ENCODE data around the gene TMEM181.
"Not testable (repeated sequence)": the region's sequence is repeated elsewhere in the genome, so short reads cannot be mapped to it uniquely, and the experiment has no call there.

TMEM181 gene, protein sequence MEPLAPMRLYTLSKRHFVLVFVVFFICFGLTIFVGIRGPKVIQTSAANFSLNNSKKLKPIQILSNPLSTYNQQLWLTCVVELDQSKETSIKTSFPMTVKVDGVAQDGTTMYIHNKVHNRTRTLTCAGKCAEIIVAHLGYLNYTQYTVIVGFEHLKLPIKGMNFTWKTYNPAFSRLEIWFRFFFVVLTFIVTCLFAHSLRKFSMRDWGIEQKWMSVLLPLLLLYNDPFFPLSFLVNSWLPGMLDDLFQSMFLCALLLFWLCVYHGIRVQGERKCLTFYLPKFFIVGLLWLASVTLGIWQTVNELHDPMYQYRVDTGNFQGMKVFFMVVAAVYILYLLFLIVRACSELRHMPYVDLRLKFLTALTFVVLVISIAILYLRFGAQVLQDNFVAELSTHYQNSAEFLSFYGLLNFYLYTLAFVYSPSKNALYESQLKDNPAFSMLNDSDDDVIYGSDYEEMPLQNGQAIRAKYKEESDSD

DNA sequence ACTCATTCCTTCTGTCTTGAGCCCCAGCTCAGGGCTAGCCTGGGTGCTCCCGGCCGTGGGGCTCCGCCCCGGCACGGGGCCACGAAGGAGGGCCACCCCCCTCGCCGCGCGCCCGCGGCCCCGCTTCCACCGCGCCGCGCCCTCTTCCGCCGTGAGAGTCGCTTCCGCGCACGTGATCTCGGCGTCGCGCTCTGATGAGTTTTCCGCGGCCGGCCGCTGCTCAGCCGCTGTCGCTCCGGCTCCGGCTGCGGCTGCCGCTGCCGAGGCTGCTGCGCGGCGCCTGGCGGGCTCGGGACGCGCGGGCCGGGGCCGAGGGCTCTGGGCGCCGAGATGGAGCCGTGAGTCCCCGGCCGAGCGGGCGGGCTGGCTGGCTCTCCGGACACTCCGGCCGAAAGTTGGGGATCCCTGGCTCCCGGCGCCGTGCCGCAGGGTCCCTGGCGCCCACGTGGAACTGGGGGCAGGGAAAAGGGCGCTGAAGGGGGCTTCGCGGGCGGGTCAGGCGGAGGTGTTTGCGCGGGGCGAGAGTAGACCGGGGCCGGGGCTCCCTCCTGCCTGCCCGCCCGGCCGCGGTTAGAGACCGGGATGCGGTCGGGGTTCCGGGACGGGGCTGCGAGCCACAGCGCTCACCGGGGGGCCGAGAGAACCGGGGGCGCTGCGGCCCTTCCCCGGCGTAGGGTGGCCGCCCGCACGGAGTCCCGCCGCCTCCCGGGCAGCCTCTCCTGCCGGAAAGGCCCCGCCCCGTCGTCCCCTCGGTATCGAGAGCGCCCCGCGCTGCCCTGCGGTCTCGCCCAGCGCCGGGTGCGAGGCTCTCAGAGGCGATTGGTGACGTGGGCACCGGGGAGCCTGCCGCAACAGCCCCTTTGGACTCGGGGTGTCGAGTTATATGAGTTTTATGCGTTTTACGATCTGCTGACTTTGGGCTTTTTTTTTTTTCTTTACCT lies at the start of gene TMEM181:
Gene TMEM181, plus strand, starts transcription at position 197 of the 941 bp plus-strand sequence. Its CDS starts 134 bp downstream, at position 331.
- DNase-seq (ENCODE audit: low read depth in 2 of 2), result peak; percentile 75 to 79

DNA sequence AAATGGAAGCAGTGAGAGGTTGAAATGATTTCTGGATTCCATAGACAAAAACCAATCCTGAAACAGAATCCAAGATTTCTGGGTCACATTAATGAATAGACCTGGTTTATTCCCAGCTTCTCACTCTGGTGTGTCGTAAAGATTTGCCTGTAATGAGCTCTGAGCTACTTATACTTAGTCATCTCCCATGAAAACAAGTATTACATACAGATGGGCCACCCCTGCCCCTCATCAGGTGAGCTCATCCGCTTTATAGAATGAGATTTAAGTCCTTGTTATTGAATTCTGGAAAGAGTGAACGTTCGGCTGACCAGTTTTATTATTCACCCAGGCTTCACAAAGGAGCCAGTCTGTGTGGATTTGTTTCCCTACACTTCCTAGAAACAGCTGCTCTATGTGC lies 47.1 kb upstream of the TMEM181 start:
- no peak for DNase-seq (ENCODE audit: low read depth in 2 of 2)

DNA sequence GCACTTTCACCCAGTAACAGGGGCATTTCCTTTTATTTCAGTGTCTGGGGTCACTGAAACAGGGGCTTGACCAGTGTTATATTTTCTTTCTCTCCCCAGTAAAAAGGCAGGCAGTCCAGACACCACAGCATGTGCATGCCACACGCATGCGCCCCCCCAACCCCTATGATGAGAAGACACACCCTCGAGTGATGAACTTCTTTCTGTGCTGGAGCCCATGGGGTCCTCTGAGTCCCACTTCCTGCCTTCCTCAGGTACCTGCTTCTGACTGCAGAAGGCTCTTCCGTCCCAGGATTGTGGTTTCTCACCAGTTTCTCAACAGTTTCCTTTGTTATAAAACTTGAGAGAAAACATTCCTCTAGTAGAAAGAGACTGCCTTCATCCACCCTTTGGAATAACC lies 45.7 kb upstream of the TMEM181 start:
- DNase-seq (ENCODE audit: low read depth in 2 of 2), result no peak

DNA sequence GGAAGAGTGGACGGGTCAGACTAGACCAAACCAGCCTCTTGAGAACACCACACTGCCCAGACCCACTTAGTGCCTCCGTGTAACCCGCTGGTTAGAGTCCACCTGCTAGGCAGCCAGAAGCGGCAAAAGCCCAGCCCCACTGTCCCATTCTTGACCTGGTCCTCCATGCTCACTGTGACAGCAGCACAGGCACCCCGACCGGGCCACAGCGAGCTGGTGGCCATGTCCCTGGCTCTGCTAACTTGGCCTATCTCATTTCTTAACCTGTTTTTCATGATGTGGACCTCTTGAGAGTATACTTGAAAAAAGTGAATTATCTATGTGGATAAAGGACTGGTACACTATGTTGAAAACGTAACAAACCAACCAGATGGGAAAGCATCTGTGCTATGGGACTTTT lies 44.9 kb upstream of the TMEM181 start:
- no peak for DNase-seq (ENCODE audit: low read depth in 2 of 2)

DNA sequence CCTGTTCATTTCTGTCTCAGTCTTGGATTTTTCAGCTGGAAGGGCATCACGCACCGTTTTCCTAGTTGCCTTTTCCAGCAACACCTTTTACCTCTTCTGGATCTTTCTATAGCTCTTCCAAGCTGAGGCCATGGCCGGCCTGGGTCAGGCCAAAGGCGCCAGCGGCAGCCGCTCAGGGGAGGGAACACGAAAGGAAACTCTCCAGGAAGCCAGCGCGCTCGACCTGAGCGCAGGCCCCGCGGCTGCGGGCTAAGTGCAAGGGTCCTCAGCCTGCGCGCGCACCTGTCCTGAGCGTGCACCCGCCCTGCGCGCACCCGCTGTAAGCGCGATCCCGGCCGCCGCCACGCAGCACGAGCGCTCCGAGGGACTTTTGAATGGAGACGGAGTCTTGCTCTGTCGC lies 43.8 kb upstream of the TMEM181 start:
- DNase-seq (ENCODE audit: low read depth in 2 of 2), result no peak

DNA sequence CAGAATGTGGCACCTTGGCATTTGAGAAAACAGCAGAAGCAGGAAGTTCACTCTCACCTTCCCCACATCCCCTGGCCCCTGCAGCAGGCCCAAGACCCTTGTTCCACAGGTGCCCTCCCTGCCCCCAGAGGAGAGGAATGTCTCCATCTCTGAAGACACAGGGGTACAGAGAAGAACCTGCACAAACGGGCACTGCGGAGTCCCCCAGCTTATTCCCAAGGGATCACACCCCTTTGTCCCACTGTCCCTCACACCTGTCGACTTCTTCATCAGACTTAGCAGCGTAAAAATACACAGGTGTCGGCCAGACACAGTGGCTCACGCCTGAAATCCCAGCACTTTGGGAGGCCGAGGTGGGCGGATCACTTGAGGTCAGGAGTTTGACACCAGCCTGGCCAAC lies 42.9 kb upstream of the TMEM181 start:
- DNase-seq (ENCODE audit: low read depth in 2 of 2), result no peak

DNA sequence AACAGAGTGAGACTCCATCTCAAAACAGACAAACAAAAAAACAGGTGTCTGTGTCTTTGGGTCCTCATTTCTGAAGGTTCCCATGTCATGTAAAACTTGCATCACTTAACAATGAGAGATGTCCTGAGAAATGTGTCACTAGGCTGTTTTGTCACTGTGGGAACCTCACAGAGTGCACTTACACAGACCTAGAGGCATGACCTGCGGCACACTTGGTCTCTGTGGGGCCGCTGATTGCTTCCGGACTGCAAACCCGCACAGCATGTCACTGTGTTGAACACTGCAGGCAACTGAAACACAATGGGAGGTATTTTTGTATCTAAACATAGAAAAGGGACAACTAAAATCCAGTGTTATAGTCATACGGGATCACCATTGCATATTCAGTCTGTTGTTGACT lies 42.3 kb upstream of the TMEM181 start:
- DNase-seq (ENCODE audit: low read depth in 2 of 2), result no peak

DNA sequence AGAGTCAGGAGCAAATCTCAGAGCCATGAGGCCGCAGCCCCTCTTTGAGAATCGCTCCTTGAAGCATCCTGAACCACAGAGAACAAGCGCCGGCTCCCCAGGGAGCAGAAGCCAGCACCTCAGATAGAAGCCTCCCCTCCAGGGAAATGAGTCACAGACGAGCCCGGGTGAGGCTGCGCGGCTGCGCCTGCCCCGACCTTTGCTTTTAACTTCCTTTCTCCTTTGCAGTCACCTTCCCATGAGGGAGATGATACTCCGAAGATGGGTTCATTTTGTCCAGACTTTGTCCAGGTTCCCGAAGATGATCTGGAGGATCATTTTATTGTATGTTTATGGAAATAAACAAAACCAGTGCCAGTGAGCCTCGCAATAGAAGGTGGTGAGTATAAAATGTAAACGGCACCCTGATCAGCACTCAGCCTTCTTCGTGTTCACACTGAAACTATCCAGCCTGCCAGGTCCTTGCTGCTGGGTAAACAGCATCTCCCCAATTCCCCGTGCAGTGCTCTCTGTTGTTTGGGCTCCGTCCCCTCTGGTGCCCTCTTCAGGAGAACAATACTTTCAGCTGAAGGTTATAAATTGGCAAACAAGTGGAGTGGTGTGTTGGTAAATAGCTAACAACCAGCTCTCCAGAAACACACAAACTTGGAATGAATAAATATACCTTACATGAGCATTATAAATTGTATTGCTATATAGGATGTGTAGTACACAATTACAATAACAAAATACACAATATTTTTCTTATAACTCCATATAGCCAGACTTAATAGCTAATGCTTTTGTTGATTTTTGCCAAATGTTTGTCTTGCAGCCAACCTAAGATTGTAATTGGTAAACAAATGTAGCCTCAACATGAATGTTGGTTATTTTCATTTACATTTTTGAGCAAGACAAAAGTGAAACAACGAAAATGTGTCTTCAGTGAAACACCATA lies 41.4 kb upstream of the TMEM181 start:
- peak; percentile 10 to 48 for DNase-seq (ENCODE audit: low read depth in 2 of 2)

DNA sequence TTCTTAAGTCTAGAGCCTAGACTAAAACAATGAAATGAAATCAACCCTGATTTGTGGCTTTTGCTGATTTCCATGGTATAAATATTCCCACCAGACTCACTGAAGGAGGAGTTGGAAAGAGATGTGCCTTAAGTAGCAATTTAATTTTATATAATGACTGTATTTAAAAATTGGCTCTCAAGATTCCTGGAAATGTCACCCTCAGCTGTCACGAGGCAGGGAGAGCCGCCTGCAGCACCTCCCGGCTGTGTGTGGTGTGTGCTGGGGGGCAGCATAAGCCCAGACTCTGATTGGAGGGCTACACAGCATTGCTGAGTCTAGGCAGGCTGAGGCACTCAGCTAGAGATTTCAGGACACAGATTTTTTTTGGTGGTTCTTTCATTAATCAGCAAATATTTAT lies 40.6 kb upstream of the TMEM181 start:
- no peak for DNase-seq (ENCODE audit: low read depth in 2 of 2)

DNA sequence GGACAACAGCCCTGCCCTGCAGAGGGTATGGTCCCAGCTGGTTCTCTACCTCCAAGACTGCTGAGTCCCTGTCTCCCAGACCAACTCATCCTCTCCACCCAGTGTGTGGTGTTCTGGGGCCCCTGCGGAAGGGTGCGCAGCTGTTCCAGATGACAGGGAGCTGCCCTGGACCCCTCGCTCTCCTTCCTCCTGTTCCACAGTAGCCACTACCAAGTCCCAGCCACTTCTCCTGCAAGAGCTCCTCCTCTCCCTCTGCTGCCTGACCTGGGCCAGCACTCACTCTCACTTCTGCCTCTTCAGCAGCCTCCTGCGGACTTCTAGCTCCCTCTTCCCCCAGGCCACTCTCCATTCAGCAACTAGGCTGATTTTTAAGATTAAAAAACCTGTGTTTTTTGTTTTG lies 40.1 kb upstream of the TMEM181 start:
- no peak for DNase-seq (ENCODE audit: low read depth in 2 of 2)

DNA sequence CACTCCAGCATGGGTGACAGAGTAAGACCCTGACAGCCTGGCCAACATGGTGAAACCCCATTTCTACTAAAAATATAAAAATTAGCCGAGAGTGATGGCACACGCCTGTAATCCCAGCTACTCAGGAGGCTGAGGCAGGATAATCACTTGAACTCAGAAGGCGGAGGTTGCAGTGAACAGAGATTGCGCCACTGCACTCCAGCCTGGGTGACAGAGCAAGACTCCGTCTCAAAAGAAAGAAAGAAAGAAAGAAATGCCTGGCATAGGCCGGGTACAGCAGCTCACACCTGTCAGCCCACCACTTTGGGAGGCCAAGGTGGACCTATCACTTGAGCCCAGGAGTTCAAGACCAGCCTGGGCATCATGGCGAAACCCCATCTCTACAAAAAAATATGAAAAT lies 38.9 kb upstream of the TMEM181 start:
- DNase-seq (ENCODE audit: low read depth in 2 of 2), result not testable (repeated sequence)

DNA sequence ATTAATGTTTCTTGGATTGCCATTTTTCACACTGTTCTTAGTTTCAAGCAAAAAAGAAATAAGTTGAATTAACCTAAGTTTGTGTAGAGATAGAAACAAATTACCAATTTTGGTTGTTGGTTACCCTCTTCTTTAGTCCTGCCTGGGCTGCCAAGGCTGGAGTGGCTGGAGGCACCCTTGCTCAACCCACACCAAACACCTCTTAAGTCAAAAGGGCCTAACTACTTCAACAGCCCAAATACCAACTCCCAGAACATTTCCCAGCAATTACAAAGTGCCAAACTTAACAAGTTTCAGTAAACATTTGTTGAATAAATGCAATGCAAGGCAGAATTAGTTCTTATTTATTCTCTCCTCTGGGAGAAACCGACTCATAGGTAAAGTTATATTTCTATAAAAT lies 38.1 kb upstream of the TMEM181 start:
- no peak for DNase-seq (ENCODE audit: low read depth in 2 of 2)

DNA sequence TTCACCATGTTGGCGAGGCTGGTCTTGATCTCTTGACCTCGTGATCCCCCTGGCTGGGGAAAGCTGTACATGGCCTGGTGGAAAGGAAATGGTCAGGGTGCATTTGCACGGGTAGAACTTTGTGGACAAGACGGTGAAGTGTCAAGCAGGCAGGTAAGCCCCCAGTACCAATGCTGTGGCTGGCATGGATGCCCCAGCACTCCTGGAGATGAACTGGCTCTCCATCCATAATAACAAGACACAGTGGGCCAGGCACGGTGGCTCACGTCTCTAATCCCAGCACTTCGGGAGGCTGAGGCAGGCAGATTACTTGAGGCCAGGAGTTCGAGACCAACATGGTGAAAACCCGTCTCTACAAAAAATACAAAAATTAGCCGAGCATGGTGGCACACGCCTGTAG lies 37.3 kb upstream of the TMEM181 start:
- DNase-seq (ENCODE audit: low read depth in 2 of 2), result no peak

DNA sequence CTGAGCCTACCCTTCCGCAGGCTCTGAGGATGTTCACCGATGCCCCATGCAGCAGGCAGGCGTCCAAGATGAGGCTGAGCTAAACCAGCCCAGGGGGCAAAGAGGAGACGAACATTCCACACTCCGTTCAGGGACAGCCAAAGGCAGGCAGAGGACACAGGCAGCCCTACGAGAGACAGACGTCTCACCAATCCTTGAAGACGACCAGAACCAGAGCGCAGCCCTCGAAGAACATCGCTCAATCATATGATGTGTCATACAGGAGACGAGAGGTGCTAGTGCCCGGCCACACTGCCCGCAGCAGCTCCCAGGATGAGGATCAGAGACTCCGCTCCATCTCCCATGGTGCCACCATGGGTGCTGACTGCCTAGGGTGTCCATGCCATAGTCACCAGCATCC lies 35.6 kb upstream of the TMEM181 start:
- no peak for DNase-seq (ENCODE audit: low read depth in 2 of 2)

DNA sequence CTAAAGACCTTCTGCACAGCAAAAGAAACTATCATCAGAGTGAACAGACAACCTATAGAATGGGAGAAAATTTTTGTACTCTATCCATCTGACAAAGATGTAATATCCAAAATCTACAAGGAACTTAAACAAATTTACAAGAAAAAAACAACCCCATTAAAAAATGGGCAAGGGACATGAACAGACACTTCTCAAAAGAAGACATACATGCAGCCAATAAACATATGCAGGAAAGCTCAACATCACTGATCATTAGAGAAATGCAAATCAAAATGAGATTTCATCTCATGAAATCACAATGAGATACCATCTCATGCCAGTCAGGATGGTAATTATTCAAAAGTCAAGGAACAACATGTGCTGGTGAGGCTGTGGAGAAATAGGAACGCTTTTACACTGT lies 32.0 kb upstream of the TMEM181 start:
- not testable (repeated sequence) for DNase-seq (ENCODE audit: low read depth in 2 of 2)

DNA sequence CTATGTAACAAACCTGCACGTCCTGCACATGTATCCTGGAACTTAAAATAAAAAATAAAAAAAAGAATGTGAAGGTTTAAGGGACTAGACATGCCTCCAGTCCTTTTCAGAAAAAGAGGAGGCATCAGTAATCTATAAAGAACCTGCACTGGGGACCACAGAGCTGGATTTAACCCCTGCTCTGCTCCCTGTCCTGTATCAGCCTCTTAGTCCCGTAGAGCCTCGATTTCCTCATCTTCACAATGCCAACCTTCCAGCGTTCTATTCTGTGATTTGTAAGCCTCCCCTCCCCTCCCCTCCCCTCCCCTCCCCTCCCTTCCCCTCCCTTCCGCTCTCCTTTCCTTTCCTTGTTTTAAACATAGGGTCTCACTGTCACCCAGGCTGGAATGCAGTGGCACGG lies 31.1 kb upstream of the TMEM181 start:
- no peak for DNase-seq (ENCODE audit: low read depth in 2 of 2)

DNA sequence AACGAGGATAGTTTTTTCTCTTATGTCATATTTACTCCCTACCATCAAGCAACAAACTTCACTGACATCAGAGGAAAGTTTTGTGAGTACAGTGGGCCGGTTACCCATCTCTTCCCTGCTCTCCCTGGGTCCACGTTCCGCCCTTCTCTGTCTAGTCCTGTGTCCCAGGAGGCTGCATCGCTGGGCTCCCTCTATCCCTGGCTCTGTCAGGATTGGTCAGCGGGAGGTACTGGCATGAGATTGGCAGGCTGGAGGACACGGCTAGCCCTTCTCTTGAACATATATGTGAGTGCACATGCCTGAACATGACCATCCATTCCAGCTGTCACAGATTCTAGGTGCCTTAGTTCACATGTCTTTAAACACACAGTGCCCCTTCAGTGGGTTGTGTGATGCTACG lies 30.3 kb upstream of the TMEM181 start:
- DNase-seq (ENCODE audit: low read depth in 2 of 2), result no peak

DNA sequence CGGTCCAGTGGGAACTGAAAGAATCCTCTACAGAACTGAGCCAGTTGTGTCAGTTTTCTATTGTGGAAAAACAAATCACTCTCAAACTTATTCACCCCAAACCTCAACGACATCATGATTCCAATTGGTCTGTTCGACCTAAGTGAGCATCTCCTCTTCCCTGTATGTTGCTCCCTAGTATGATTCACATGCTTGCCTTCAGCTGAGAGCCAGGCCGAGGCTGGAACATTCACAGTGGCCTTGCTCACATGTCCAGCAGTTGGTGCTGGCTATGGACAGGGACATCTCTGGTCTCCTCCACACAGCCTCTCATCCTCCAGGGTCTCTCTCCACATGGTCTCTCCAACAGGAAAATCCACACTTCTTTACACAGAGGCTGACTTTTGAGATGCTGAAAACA lies 28.3 kb upstream of the TMEM181 start:
- no peak for DNase-seq (ENCODE audit: low read depth in 2 of 2)

DNA sequence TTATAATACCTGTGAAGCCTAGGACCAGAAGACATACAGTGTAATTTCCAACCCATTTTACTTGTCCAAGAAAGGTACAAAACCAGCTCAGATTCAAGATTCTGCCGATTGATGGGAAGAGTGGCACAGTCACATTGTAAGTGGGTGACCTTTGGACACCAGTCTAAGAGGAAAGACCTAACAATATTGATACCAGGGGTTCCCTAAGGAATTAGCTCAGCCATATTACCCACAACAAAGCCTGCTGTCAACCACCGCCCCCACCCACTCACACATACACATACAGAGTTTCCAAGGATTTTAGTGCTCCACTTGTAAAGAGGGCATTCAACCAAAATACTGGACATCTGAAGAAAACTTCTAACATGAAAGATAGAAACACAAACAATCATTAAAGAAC lies 27.9 kb upstream of the TMEM181 start:
- no peak for DNase-seq (ENCODE audit: low read depth in 2 of 2)

DNA sequence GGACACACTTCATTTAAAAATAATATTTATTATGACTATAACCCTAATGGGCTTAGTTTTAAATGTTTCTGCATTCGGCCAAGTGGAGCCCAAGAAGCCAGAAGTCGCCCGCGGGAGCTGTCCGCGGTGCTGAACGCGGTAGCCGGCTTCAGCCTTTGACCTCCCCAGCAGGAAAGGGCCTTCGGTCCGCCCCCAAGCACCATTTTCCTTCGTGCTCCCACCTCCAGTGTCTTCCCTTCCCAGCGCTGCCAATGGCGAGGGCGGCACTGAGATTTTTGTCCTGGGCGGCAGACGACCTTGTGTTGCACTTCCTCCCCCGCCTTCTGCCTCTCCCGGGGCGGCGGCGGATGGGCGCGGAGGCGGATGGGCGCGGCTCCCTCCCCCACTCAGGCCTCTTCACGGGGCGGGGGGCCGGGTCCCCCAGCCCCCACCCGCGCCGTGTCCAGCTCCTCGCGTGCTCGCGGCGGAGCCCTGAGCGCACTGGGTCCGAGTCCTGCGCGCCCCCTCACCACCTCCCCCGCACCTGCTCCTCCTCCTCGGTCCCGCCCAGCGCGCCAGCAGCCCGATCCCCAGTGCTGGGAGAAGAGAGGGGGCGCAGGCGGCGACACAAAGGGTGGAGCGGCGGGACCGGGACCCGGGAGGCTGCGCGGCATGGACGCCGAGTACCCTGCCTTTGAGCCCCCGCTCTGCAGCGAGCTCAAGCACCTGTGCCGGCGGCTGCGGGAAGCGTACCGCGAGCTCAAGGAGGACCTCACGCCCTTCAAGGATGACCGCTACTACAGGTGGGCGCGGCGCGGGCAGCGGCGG lies 23.6 kb upstream of the TMEM181 start:
- peak; percentile 24 to 56 for DNase-seq (ENCODE audit: low read depth in 2 of 2)

Data from stimulated activated CD4-positive, alpha-beta T cell treated with anti-CD3 and anti-CD28 coated beads, Interleukin-12 subunit alpha, Interleukin-12 subunit beta, amount 100 ng/mL, for 24 hours (primary cell).